DOHH2 (cell line): ENCODE results near the gene RAET1L.

Experiments
- EZH2phosphoT487 ChIP-seq: fragments of 200-600 bp; sonication (generic); IDR thresholded peaks from 2 replicates; pipeline ENCODE4 v1.6.1; 2017; ENCODE audit warnings: borderline replicate concordance, mild to moderate bottlenecking, antibody characterized with exemption, low read length, moderate library complexity, mixed read lengths
- TF ChIP-seq, protein P1 (sequence below): fragments of 200-600 bp; sonication (generic); IDR thresholded peaks from one replicate; pipeline ENCODE4 v1.5.1; 2014; ENCODE audit warnings: antibody characterized with exemption, mild to moderate bottlenecking, low read depth, low read length; ENCODE audit not compliant: poor library complexity, severe bottlenecking

DNA sequence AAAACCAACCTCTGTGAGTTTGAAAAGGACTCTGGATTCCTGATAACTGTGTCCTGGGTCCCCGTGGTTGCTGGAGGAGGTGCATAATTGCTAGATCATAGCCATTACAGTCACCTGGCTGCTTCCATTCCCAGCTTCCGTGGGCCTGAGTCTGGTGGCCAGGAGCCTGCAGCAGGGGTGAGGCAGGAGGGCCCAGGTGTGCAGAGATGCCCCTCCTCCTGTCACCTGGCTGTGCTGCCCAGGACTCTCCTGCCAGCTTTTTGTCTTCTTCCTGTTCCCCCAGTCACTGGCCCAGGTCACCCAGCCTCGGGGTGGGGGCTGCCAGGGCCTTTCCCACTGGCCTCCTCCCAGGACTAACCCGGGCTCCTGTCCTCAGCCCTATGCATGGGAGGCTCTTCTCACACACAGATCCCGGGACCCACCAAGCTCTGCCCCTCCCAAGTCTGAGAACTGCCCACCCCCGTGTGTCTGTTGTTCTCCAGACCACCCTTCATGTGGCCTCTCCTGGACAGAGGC is 30.0 kb downstream of the RAET1L start:
- TF ChIP-seq, protein P1, sequence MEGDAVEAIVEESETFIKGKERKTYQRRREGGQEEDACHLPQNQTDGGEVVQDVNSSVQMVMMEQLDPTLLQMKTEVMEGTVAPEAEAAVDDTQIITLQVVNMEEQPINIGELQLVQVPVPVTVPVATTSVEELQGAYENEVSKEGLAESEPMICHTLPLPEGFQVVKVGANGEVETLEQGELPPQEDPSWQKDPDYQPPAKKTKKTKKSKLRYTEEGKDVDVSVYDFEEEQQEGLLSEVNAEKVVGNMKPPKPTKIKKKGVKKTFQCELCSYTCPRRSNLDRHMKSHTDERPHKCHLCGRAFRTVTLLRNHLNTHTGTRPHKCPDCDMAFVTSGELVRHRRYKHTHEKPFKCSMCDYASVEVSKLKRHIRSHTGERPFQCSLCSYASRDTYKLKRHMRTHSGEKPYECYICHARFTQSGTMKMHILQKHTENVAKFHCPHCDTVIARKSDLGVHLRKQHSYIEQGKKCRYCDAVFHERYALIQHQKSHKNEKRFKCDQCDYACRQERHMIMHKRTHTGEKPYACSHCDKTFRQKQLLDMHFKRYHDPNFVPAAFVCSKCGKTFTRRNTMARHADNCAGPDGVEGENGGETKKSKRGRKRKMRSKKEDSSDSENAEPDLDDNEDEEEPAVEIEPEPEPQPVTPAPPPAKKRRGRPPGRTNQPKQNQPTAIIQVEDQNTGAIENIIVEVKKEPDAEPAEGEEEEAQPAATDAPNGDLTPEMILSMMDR, result no peak
- TF ChIP-seq EZH2phosphoT487, result no peak
